Neural cell (in vitro differentiated cells): Measurements from ENCODE around the gene BANP.

Source experiments
- EP300 ChIP-seq: fragments of 450-650 bp; conservative IDR thresholded peaks from 2 replicates; pipeline ENCODE4 v1.6.1; 2014; ENCODE audit warnings: antibody characterized with exemption, mild to moderate bottlenecking, moderate library complexity; ENCODE audit not compliant: poor library complexity, severe bottlenecking
- EZH2 ChIP-seq: fragments of 200-600, 300-800 bp; shearing (Covaris generic), sonication (generic); IDR thresholded peaks from 2 replicates; pipeline ENCODE4 v1.6.1; 2014; ENCODE audit warnings: antibody characterized with exemption, low read length, borderline replicate concordance, mild to moderate bottlenecking; ENCODE audit not compliant: insufficient read depth, poor library complexity, severe bottlenecking
- POLR2AphosphoS5 ChIP-seq: IDR thresholded peaks from 2 replicates; pipeline ENCODE4 v1.6.1; 2012
- RAD21 ChIP-seq: fragments of 450-650 bp; conservative IDR thresholded peaks from 2 replicates; pipeline ENCODE4 v1.6.1; 2014; ENCODE audit warnings: antibody characterized with exemption, mild to moderate bottlenecking, moderate library complexity
- SMC3 ChIP-seq: fragments of 450-650 bp; conservative IDR thresholded peaks from 2 replicates; pipeline ENCODE4 v1.6.1; 2014; ENCODE audit warnings: antibody characterized with exemption, mild to moderate bottlenecking, moderate library complexity; ENCODE audit not compliant: poor library complexity
- TAF1 ChIP-seq: IDR thresholded peaks from 2 replicates; pipeline ENCODE4 v1.6.1; 2012; ENCODE audit warnings: low read depth
- TF ChIP-seq, protein P1 (sequence below): fragments of 450-650 bp; IDR thresholded peaks from 2 replicates; pipeline ENCODE4 v1.5.1; 2014; ENCODE audit warnings: antibody characterized with exemption, mild to moderate bottlenecking, moderate library complexity; ENCODE audit not compliant: poor library complexity, severe bottlenecking
- TF ChIP-seq, protein P2 (sequence below): IDR thresholded peaks from 2 replicates; pipeline ENCODE4 v1.6.1; 2012; ENCODE audit warnings: borderline replicate concordance

DNA sequence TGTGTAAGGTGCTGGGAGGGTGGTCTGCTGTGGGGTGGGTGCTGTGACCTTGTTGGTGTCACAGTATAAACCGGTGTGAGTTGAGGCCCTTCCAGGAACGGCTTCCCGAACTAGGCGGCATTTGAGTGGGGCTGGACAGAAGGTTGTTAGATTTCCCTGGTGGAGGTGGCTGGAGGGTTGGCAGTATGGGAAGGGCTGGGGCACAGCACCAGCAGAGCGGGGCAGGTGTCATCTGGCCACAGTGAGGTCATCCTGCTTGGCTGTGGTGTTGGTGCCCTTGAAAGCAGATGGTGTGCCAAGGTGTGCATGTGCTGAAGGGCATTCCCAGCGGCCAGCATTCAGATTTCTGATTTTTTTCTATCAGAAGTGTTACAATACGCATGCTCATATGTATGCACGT lies 28.1 kb downstream of the BANP start:
- TF ChIP-seq, protein P1, sequence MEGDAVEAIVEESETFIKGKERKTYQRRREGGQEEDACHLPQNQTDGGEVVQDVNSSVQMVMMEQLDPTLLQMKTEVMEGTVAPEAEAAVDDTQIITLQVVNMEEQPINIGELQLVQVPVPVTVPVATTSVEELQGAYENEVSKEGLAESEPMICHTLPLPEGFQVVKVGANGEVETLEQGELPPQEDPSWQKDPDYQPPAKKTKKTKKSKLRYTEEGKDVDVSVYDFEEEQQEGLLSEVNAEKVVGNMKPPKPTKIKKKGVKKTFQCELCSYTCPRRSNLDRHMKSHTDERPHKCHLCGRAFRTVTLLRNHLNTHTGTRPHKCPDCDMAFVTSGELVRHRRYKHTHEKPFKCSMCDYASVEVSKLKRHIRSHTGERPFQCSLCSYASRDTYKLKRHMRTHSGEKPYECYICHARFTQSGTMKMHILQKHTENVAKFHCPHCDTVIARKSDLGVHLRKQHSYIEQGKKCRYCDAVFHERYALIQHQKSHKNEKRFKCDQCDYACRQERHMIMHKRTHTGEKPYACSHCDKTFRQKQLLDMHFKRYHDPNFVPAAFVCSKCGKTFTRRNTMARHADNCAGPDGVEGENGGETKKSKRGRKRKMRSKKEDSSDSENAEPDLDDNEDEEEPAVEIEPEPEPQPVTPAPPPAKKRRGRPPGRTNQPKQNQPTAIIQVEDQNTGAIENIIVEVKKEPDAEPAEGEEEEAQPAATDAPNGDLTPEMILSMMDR = no peak
- TF ChIP-seq EZH2 = no peak
- TF ChIP-seq TAF1 = no peak
- no peak for TF ChIP-seq SMC3
- no peak for TF ChIP-seq EP300
- no peak for TF ChIP-seq POLR2AphosphoS5
- TF ChIP-seq, protein P2, sequence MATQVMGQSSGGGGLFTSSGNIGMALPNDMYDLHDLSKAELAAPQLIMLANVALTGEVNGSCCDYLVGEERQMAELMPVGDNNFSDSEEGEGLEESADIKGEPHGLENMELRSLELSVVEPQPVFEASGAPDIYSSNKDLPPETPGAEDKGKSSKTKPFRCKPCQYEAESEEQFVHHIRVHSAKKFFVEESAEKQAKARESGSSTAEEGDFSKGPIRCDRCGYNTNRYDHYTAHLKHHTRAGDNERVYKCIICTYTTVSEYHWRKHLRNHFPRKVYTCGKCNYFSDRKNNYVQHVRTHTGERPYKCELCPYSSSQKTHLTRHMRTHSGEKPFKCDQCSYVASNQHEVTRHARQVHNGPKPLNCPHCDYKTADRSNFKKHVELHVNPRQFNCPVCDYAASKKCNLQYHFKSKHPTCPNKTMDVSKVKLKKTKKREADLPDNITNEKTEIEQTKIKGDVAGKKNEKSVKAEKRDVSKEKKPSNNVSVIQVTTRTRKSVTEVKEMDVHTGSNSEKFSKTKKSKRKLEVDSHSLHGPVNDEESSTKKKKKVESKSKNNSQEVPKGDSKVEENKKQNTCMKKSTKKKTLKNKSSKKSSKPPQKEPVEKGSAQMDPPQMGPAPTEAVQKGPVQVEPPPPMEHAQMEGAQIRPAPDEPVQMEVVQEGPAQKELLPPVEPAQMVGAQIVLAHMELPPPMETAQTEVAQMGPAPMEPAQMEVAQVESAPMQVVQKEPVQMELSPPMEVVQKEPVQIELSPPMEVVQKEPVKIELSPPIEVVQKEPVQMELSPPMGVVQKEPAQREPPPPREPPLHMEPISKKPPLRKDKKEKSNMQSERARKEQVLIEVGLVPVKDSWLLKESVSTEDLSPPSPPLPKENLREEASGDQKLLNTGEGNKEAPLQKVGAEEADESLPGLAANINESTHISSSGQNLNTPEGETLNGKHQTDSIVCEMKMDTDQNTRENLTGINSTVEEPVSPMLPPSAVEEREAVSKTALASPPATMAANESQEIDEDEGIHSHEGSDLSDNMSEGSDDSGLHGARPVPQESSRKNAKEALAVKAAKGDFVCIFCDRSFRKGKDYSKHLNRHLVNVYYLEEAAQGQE = no peak
- TF ChIP-seq RAD21 = no peak
